ENCODE measurements around the gene ELFN2.

ELFN2 gene

DNA sequence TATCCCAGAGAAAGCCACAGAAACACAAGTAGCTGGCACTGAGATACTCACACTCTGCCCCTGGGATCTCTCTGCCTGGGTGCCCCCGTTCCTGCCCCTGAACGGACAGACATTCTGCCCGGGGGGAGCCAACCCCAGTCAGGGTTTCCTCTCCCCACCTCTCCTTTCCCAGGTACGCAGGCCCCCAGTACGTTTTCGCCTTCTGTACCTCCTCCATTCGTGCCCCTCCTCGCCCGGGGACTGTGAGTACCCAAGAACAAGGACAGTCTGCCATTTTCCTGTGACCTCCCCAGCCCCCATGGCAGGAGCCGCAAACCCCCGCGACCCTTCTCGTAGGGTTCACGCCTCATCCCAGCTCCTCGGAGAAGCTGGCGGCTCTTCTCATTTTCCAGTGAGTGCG lies 29.1 kb upstream of the ELFN2 start:
- Histone ChIP-seq H3K4me1 (ENCODE audit: insufficient read depth, low read length) (no peaks in the 10 kb centered on the region), H3K27me3 (ENCODE audit: insufficient read depth, low read length, poor library complexity) (no peaks in the 10 kb centered on the region), H3K27ac (ENCODE audit: low read length) (no peak overlapping the region), H3K36me3 (ENCODE audit: insufficient read depth, low read length) (no peaks in the 10 kb centered on the region), H2AFZ (ENCODE audit: low read depth, low read length) (no peak overlapping the region), H3K4me2 (ENCODE audit: insufficient read depth, low read length) (no peak overlapping the region), H3K79me2 (ENCODE audit: insufficient read depth, low read length) (no peaks in the 10 kb centered on the region), H3K9me3 (ENCODE audit: insufficient read depth, low read length, severe bottlenecking) (no peaks in the 10 kb centered on the region), H3K4me3 (ENCODE audit: low read depth in 1 of 2, low read length in 2 of 2) (no peak overlapping the region), H4K20me1 (ENCODE audit: insufficient read depth, low read length) (no peaks in the 10 kb centered on the region), H3K9ac (ENCODE audit: low read depth, low read length) (no peak overlapping the region)
- TF ChIP-seq, protein P1, sequence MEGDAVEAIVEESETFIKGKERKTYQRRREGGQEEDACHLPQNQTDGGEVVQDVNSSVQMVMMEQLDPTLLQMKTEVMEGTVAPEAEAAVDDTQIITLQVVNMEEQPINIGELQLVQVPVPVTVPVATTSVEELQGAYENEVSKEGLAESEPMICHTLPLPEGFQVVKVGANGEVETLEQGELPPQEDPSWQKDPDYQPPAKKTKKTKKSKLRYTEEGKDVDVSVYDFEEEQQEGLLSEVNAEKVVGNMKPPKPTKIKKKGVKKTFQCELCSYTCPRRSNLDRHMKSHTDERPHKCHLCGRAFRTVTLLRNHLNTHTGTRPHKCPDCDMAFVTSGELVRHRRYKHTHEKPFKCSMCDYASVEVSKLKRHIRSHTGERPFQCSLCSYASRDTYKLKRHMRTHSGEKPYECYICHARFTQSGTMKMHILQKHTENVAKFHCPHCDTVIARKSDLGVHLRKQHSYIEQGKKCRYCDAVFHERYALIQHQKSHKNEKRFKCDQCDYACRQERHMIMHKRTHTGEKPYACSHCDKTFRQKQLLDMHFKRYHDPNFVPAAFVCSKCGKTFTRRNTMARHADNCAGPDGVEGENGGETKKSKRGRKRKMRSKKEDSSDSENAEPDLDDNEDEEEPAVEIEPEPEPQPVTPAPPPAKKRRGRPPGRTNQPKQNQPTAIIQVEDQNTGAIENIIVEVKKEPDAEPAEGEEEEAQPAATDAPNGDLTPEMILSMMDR (IDR thresholded peaks at IDR 0.05; ENCODE audit: borderline replicate concordance, extremely low read depth, low read length, poor library complexity, severe bottlenecking) = no peak
- TF ChIP-seq EZH2 (IDR thresholded peaks at IDR 0.05; ENCODE audit: borderline replicate concordance, low read depth, low read length, severe bottlenecking) = no peak
- no peak for ATAC-seq (ENCODE audit: insufficient read depth, low read depth)
- DNase-seq = no peak

DNA sequence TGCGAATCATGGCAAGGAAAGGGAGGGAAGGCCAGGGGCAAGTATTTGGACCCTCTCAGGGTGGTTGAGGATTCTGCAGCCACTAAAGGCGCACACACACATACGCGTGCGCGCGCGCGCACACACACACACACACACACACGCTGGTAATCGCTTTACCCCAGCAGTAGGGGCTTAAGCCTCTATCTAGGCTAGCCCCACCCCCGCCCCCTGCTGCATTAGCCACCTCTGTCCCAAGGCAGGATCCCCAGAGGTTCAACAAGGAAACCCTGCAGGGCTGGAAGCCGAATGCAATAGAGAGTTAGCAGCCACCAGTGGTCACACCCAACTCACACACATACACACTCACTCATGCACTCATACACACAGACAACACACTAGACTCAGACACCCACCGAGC lies 28.6 kb upstream of the ELFN2 start:
- H3K27me3 ChIP-seq (ENCODE audit: insufficient read depth, low read length, poor library complexity) = no peaks in the 10 kb centered on the region
- H3K27ac ChIP-seq (ENCODE audit: low read length) = no peak overlapping the region
- DNase-seq = no peak
- no peak overlapping the region for H3K4me3 ChIP-seq (ENCODE audit: low read depth in 1 of 2, low read length in 2 of 2)
- no peak overlapping the region for H3K9ac ChIP-seq (ENCODE audit: low read depth, low read length)
- H3K4me1 ChIP-seq (ENCODE audit: insufficient read depth, low read length) = no peaks in the 10 kb centered on the region
- H2AFZ ChIP-seq (ENCODE audit: low read depth, low read length) = no peak overlapping the region
- TF ChIP-seq, protein P1 (IDR thresholded peaks at IDR 0.05; ENCODE audit: borderline replicate concordance, extremely low read depth, low read length, poor library complexity, severe bottlenecking) = no peak
- no peak for TF ChIP-seq EZH2 (IDR thresholded peaks at IDR 0.05; ENCODE audit: borderline replicate concordance, low read depth, low read length, severe bottlenecking)
- H3K9me3 ChIP-seq (ENCODE audit: insufficient read depth, low read length, severe bottlenecking) = no peaks in the 10 kb centered on the region
- no peaks in the 10 kb centered on the region for H3K79me2 ChIP-seq (ENCODE audit: insufficient read depth, low read length)
- no peak for ATAC-seq (ENCODE audit: insufficient read depth, low read depth)
- no peaks in the 10 kb centered on the region for H3K36me3 ChIP-seq (ENCODE audit: insufficient read depth, low read length)
- H3K4me2 ChIP-seq (ENCODE audit: insufficient read depth, low read length) = no peak overlapping the region
- H4K20me1 ChIP-seq (ENCODE audit: insufficient read depth, low read length) = no peaks in the 10 kb centered on the region

DNA sequence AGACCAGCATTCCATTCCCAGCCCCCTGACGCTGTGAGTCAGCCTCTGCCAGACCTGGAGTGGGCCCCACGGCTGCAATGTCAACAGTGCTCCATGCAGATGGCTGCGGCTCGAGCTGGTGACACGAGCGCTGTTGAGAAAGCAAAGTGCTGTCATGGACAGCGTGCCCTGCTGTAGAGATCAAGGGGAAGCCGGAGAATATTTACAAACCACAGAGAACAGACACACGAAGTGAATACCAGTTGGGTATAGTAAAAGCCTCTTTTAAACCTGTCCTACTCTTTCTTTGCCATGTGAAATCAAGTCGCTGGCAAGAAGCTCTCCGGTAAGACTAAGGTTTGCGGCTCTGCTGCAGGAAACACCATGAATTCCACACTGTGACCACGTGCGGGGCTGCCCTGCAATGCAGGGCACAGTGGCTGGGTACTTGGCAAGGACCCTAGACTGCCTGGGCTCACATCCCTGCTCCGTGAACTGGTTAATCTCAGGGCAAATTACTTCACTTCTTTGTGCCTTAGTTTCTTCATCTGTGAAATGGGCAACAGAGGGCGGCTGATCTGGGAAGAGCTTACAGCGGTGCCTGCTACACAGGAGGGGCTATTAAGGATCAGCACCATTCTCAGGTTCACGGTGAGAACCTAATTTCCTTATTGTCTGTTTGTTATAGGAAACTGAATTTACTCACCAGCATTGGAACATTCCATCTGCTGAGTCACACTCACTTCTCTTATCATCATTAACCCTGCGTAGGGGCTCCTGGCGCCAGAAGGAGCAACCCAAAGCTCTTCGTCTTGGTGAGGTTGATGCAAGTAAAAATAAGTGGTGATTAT lies 27.8 kb upstream of the ELFN2 start:
- no peaks in the 10 kb centered on the region for H3K4me1 ChIP-seq (ENCODE audit: insufficient read depth, low read length)
- no peak overlapping the region for H2AFZ ChIP-seq (ENCODE audit: low read depth, low read length)
- H3K36me3 ChIP-seq (ENCODE audit: insufficient read depth, low read length) = no peaks in the 10 kb centered on the region
- DNase-seq (no peak), ATAC-seq (ENCODE audit: insufficient read depth, low read depth) (no peak)
- no peak overlapping the region for H3K27ac ChIP-seq (ENCODE audit: low read length)
- TF ChIP-seq EZH2 (IDR thresholded peaks at IDR 0.05; ENCODE audit: borderline replicate concordance, low read depth, low read length, severe bottlenecking) = no peak
- no peak overlapping the region for H3K4me2 ChIP-seq (ENCODE audit: insufficient read depth, low read length)
- H3K9ac ChIP-seq (ENCODE audit: low read depth, low read length) = no peak overlapping the region
- H3K4me3 ChIP-seq (ENCODE audit: low read depth in 1 of 2, low read length in 2 of 2) = no peak overlapping the region
- H3K9me3 ChIP-seq (ENCODE audit: insufficient read depth, low read length, severe bottlenecking) = no peaks in the 10 kb centered on the region
- H3K27me3 ChIP-seq (ENCODE audit: insufficient read depth, low read length, poor library complexity) = no peaks in the 10 kb centered on the region
- no peaks in the 10 kb centered on the region for H4K20me1 ChIP-seq (ENCODE audit: insufficient read depth, low read length)
- H3K79me2 ChIP-seq (ENCODE audit: insufficient read depth, low read length) = no peaks in the 10 kb centered on the region

DNA sequence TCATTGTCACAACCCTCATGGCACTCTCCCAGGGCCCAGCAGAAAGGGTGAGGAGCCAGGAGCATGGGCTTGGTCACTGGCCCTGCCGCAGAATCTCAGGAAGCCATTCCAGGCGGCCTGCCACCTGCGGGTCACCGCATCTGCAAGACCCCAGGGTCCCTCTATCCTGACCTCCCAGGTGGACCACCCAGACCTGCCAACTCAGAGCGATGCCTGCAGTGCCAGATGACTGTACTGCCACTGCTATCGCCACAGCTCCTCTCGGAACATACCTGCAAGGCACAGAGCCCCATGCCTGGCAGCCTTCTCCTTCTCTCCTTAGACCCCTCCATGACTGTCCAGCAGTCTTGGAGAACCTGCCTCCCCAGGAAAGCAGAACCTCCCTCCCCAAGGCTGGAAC lies 26.4 kb upstream of the ELFN2 start:
- Histone ChIP-seq H3K36me3 (ENCODE audit: insufficient read depth, low read length) (no peaks in the 10 kb centered on the region), H3K4me3 (ENCODE audit: low read depth in 1 of 2, low read length in 2 of 2) (no peak overlapping the region), H3K27ac (ENCODE audit: low read length) (no peak overlapping the region), H3K9ac (ENCODE audit: low read depth, low read length) (no peak overlapping the region), H2AFZ (ENCODE audit: low read depth, low read length) (no peak overlapping the region), H3K4me2 (ENCODE audit: insufficient read depth, low read length) (no peak overlapping the region), H3K9me3 (ENCODE audit: insufficient read depth, low read length, severe bottlenecking) (no peaks in the 10 kb centered on the region), H3K27me3 (ENCODE audit: insufficient read depth, low read length, poor library complexity) (no peaks in the 10 kb centered on the region), H3K79me2 (ENCODE audit: insufficient read depth, low read length) (no peaks in the 10 kb centered on the region), H3K4me1 (ENCODE audit: insufficient read depth, low read length) (no peaks in the 10 kb centered on the region), H4K20me1 (ENCODE audit: insufficient read depth, low read length) (no peaks in the 10 kb centered on the region; the same call in 1 of the 2 replicates)
- no peak for TF ChIP-seq EZH2 (IDR thresholded peaks at IDR 0.05; ENCODE audit: borderline replicate concordance, low read depth, low read length, severe bottlenecking)
- TF ChIP-seq, protein P1 (IDR thresholded peaks at IDR 0.05; ENCODE audit: borderline replicate concordance, extremely low read depth, low read length, poor library complexity, severe bottlenecking) = no peak
- ATAC-seq (ENCODE audit: insufficient read depth, low read depth) (no peak), DNase-seq (no peak)
